Measurements from ENCODE around the gene ATP9B.
A peak's percentile ranks its signal among the peaks of the same experiment; 100 is the strongest.
"Not testable (repeated sequence)": the region's sequence is repeated elsewhere in the genome, so short reads cannot be mapped to it uniquely, and the experiment has no call there.

ATP9B gene

GRCh38 chr18:79139206-79139605 lies 70.0 kb downstream of the ATP9B start:
- DNase-seq: no peak

DNA sequence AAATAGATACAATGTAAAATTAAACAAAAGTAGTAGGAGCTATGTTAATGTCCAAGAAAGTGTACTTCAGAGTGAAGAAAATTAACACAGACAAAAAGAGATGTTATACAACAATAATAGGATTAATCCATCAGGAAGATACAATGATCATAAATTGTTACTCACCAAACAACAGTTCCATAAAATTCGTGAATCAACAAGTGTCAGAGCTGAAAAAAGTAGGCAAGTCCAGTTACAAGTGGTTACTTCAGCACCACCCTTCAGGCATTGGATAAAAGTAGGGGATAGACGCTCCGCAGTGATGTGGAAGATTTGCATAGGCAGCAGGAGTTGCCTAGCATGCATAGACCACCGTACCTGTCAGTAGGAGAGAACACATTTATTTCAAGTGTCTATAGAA lies 77.8 kb downstream of the ATP9B start:
- DNase-seq: no peak

DNA sequence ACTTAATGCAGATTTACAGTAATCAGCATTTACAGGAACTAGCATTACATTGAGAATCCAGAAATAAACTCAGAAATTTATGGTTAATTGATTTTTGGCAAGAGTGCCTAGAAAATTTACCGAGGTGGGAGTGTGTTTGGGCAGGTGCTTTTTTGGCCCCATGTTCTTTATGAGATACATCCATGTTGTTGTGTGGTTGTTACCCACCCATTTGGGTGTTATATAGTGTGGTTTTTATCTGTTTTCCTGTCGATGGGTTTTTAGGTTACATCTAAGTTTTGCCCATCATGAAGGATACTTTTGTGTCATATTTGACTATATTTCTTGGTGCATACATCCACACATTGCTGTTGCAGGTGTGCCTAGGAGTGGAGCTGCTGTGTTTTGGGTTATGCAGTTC lies 82.0 kb downstream of the ATP9B start:
- DNase-seq: no peak

DNA sequence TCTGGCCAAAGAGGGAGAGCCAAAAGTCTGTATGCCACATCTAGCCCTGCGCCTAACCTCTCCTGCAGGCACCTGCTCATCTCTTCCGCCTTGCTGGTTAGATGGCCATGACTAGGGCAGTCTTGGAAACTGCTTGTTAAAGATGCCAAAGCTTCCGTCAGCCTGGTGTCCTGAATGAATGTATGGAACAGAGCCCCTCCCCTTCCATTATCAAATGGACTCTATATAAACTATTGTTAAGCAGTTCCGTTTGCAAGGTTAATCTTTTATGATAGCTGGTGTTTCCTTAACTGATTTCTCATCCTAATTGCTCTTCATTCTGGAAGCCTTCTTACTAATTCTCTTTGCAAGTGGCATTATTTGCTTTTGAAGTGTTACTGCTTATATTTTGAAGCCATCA lies 87.1 kb downstream of the ATP9B start:
- DNase-seq: no peak

- no peak for DNase-seq
Measured at GRCh38 chr18:79164706-79165105, 95.5 kb downstream of the ATP9B start.

- DNase-seq: no peak
Measured at GRCh38 chr18:79166702-79167101, 97.5 kb downstream of the ATP9B start.

GRCh38 chr18:79167526-79168190 lies 98.5 kb downstream of the ATP9B start:
- DNase-seq: no peak

DNA sequence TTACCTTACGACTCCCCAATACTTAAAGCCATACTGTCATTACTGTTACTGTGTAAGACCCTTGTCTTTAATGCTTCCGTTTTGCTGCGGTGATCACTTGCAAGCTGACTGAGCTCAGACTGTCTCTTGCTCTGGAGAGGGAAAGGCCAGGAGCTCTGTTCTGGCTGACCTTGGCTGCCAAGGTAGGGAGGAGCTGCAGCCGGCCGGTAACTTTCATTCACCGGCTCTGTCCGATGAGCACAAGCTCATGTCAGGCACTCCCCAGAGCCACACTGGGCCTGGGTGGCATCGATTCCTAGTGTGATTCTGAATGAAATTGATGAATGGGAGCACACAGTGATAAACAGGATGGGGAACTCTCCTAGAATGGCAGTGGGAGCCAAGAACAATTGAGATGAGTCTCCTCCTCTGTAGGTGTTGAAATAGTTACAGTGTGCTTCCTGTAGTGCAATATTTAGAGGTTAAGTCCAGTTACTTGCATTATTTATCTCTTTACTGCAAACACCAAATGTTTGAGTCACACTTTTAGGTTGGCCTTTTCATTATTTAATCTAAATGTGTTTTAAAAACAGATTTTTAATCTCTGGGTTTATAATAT lies 100.9 kb downstream of the ATP9B start:
- no peak for DNase-seq

DNA sequence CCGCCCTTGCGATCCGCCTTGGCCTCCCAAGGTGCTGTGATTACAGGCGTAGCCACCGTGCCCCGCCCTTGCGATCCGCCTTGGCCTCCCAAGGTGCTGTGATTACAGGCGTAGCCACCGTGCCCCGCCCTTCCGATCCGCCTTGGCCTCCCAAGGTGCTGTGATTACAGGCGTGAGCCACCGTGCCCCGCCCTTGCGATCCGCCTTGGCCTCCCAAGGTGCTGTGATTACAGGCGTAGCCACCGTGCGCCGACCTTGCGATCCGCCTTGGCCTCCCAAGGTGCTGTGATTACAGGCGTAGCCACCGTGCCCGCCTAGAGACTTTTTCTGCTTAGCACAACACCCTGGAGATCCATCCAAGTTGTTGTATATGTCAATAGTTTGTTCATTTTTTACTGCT lies 103.1 kb downstream of the ATP9B start:
- not testable (repeated sequence) for DNase-seq

- DNase-seq: no peak
Measured at GRCh38 chr18:79173742-79174141, 104.5 kb downstream of the ATP9B start.

GRCh38 chr18:79178113-79178531 lies 108.9 kb downstream of the ATP9B start:
- DNase-seq: no peak

DNA sequence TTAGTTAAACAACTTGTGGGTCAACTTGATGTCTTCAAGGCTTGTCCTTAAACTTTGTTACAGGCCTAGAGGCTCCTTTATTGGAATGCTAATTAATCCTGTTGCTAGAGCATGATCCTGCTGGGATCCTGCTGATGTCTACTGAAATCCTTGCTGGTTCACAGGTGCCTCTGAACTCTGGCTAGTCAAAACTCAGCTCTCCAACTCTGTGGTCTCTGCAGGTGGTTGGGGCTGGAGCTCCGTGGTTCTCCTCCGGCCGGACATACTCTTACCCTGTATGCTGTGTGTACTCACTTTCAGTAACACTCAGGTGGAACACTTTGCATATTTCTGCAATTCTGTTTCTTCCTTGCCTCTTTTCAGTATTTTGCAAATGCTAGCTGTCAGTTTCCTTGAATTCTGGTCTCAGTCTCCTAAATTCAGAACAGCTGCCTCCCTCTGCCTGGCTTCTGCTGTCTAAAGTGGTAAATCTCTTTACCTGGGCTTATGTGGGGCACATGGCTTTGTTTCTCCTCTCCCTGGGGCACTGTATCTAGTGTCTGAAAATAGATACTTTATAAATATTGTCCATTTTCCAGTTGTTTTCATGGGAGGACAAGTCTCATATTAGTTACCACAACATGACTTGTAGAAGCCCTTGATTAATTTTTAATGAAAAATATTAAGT lies 113.0 kb downstream of the ATP9B start:
- DNase-seq: no peak

DNA sequence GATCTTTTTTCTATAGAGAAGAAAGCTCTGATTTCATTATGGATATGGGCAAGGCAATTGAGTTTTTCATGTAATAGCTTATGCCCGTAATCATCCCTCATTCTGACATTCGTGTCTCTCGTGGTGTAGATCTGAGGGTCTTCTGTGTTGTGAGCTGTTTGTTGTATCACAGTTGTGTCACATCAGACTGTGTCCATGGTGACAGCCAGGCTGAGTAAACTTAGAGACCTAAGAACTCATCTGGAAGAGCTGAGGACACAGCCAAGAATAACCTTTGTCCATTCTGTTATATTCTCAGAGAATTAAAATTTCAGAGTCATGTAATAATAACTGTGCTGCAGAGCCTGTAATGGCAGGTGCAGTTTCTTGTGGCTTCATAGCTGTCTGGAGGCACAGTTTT lies 116.5 kb downstream of the ATP9B start:
- DNase-seq: no peak

DNA sequence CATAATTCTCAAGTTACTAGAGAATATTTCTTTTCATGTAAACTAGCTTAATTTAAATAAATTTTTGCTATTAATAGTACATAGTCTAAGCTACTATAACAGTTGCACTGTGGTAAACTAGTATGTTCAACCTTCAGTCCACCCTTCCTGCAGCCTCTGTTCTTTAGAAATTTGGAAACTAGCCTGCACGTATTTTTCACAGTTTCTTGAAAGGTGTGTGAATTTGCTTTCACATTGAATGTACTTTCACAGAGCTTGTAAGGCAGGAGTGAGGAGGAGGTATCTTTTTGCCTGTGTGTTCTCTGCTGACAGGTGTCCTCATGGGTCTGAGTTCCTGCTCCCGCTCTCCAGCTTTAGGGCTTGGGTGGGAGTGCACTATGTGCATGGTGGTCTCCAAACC lies 117.5 kb downstream of the ATP9B start:
- DNase-seq: no peak

GRCh38 chr18:79187532-79188277 lies 118.5 kb downstream of the ATP9B start:
- DNase-seq: no peak

GRCh38 chr18:79191418-79191817 lies 122.2 kb downstream of the ATP9B start:
- DNase-seq: no peak

DNA sequence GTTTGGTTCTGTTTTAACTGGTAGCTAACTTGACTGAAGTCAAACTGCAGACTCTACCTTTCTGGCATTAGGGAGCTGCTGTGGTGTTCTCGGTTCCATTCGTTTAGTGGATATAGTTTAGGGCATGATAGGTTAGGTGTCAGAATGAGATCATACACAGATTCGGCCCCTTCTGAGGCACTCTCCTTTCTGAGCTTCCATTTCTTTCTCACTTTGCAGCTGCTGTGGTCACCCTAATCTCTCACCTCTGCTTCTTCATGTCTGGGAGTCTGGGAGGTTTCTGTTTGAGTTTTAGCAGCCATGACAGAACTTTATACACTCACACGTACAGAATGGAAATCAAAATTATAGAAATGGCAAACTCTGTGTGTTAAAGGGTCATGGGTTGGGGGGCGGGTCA lies 122.8 kb downstream of the ATP9B start:
- no peak for DNase-seq

DNA sequence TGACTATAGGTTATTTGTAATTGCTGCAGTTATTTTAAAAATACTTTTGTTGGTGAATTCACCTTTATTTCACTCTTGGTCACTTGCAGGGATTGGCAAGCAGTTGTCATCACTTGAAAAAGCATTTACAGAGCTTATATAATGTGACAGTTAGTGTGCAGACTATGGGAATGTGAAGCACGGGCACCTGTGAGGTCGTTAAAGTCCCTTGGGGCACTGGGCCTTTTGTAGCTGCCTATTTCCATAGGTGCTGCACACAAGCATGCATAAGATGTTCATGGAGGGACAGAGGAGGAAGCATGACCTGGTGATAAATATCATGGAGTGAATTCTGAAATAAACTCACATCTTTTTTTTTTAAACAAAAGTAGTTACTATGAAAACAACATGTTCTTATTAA lies 124.6 kb downstream of the ATP9B start:
- no peak for DNase-seq

DNA sequence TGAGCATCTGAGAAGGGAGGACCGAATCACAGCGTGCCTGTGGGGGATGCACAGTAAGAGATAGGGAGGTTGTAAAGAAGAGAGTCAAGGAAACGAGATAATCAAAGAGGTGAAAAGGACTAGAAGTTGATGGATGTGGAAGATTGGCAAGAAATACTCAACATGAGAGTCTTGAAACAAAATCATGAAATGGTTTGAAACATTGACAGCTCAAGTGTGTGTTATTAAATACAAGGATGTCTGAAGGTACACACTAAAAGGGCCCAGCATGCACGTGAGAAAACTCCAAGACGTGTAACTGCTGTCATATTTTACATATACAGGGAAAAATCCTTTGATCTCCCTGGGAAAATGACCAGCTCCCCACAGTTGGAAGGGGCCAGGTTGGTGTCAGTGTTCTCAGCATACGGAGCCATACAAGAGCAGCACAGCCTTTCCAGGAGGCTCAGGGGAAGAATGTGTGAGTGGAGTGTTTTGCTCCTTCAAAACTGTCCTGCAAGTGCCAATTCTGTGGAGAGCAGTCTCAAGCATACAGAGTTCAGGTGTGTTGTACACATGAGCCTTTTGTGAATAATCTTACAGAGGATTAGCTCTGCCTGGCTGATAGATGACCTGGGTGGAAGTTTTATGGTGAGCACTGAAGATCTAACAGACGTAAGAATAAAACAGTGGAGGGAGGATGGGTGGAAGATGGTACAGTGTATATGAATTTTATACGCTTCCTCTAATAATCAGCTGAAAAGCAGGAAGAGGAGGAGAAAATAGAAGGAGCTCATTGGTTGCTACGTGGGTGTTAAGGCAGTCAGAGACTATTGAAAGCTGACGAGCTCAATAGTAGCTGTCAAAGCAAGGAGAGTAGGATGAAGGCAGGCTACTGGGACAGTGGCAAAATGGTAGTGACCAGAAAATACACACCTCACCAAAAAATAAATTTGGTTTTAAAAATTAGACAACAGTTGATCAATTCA lies 126.8 kb downstream of the ATP9B start:
- DNase-seq: peak; percentile 11

DNA sequence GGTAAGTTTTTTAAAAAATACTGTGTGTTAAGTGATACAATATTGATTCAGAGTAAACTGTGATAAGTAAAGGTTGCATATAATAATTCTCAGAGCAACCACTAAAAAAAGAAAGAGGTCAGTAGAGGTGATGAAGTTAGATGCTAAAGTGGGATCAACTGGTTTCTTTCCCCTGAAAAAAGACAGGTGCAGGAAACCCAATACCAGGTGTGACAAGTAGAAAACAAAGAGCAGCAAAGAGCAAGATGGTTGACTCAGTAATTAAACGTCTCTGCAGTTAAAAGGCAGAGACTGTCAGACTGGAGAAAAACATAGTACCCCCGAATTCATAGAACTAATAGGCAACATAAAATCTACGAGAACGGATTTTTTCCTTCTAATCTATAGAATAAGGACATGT lies 128.3 kb downstream of the ATP9B start:
- no peak for DNase-seq

DNA sequence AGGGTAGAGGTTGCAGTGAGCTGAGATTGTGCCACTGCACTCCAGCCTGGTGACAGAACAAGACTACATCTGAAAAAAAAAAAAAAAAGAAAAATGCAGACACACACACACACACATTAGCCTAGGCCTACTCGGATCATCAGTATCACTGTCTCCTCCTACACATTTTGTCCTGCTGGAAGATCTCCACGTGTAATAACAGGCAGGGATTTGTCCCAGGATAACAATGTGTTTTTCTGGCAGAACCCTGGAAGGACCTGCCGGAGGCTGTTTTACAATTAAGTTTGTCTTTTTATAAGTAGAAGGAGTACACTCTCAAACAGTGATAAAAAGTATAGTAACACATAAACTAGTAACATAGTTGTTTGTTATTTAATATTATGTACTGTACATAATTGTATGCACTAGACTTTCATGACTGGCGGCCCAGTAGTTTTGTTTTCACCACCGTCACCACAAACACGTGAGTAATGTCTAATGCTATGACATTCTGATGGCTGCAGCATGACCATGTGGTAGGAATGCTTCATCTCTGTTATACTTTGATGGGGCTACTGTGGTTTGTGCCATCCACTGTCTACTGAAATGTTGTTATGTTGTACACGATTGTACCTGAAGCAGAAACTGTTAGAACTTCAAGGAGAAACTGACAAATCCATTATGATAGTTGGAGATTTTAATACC lies 130.6 kb downstream of the ATP9B start:
- no peak for DNase-seq

All from DMS79 (cell line).